C4-2B (cell line): ENCODE data around the gene RAB11FIP2.

Experiments
- ZFX ChIP-seq: fragments of 450-650 bp; IDR thresholded peaks from 2 replicates; pipeline ENCODE4 v1.6.1; 2017
- TF ChIP-seq, protein P1 (sequence below): fragments of 450-650 bp; conservative IDR thresholded peaks from 2 replicates; pipeline ENCODE4 v1.5.1; 2017; ENCODE audit warnings: mild to moderate bottlenecking

DNA sequence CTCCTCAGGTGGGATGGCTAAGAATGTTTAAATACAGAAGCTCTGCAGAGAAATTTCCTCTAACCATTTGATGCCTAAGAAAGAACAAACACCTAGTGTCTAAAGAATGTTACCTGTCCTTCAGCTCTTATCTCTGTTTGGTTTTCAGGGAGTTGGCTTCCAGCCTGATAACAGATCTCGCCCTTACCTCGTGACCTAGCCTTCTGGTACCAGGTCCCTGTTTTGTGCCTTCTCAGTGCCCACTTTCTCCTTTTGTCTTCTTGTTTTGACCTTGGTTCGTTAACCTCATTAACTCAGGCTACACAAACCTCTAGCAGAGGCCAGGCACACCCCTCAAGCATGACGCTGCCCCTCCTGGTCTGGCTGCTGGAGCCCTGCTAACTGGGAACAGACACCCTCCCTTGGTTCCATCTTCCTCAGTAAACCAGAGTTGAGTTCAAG is 16.1 kb upstream of the RAB11FIP2 start:
- TF ChIP-seq, protein P1, sequence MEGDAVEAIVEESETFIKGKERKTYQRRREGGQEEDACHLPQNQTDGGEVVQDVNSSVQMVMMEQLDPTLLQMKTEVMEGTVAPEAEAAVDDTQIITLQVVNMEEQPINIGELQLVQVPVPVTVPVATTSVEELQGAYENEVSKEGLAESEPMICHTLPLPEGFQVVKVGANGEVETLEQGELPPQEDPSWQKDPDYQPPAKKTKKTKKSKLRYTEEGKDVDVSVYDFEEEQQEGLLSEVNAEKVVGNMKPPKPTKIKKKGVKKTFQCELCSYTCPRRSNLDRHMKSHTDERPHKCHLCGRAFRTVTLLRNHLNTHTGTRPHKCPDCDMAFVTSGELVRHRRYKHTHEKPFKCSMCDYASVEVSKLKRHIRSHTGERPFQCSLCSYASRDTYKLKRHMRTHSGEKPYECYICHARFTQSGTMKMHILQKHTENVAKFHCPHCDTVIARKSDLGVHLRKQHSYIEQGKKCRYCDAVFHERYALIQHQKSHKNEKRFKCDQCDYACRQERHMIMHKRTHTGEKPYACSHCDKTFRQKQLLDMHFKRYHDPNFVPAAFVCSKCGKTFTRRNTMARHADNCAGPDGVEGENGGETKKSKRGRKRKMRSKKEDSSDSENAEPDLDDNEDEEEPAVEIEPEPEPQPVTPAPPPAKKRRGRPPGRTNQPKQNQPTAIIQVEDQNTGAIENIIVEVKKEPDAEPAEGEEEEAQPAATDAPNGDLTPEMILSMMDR = no peak
- TF ChIP-seq ZFX = no peak
